Measurements from ENCODE around the gene ZNF460. TPM values are rescaled to one million over a fixed set of nuclear protein-coding genes. Genes with fewer than 3 reads are reported as not detected.

The ZNF460 gene
- polyA plus RNA-seq, 1 of the 3 experiments (the other 2 are of a cell fraction), result 2.4 TPM

GRCh38 chr19:57269515-57270250 lies 10.6 kb upstream of the ZNF460 start (continued):
- TF ChIP-seq, protein P1, sequence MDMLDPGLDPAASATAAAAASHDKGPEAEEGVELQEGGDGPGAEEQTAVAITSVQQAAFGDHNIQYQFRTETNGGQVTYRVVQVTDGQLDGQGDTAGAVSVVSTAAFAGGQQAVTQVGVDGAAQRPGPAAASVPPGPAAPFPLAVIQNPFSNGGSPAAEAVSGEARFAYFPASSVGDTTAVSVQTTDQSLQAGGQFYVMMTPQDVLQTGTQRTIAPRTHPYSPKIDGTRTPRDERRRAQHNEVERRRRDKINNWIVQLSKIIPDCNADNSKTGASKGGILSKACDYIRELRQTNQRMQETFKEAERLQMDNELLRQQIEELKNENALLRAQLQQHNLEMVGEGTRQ (IDR thresholded peaks at IDR 0.05; ENCODE audit: borderline replicate concordance, low read depth, low read length), result no peak
- TF ChIP-seq PBX3 (IDR thresholded peaks at IDR 0.05), result no peak
- no peak for TF ChIP-seq MXI1 (IDR thresholded peaks at IDR 0.05; ENCODE audit: low read depth, low read length)
- TF ChIP-seq GATA2 (CRISPR knock-in tag; IDR thresholded peaks at IDR 0.05), result no peak
- no peak for TF ChIP-seq RCOR1 (IDR thresholded peaks at IDR 0.05; ENCODE audit: low read length)
- TF ChIP-seq RFX5 (IDR thresholded peaks at IDR 0.05; ENCODE audit: low read length), result no peak
- TF ChIP-seq FOXM1 (IDR thresholded peaks at IDR 0.05; ENCODE audit: low read depth), result no peak
- no peak for TF ChIP-seq EZH2phosphoT487 (IDR thresholded peaks at IDR 0.05; ENCODE audit: borderline replicate concordance, low read depth)

DNA sequence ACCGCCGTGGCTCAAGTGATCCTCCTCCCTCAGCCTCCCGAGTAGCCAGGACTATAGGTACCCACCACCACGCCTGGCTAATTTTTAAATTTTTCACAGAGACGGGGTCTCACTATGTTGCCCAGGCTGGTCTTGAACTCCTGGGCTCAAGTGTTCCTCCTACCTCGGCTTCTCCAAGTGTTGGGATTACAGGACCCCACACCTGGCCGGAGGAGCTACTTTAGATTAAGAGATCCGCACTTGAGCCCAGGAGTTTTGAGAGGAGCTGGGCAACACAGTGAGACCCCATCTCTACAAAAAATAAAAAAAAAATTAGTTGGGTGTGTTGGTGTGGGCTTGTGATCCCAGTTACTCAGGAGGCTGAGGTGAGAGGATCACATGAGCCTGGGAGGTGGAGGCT lies 9.0 kb upstream of the ZNF460 start:
- Histone ChIP-seq H3F3A (replicated peaks; ENCODE audit: insufficient read depth) (peaks cover 21% of the 10 kb centered on the region), H3K79me2 (ENCODE audit: insufficient read depth) (no peaks in the 10 kb centered on the region), H2AFZ (ENCODE audit: low read depth) (no peak overlapping the region), H3K27me3 (ENCODE audit: insufficient read depth) (no peaks in the 10 kb centered on the region), H3K9me3 (no peaks in the 10 kb centered on the region), H4K20me1 (ENCODE audit: insufficient read depth) (no peaks in the 10 kb centered on the region), H3K4me2 (no peak overlapping the region), H3K27ac (ENCODE audit: low read depth in 2 of 2, low read length in 1 of 2) (no peak overlapping the region), H3K4me3 (ENCODE audit: low read depth in 2 of 2, low read length in 1 of 2) (no peak overlapping the region), H3K9me2 (no peaks in the 10 kb centered on the region), H3K36me3 (replicated peaks in 1 of 2; ENCODE audit: control insufficient read depth in 1 of 2, insufficient read depth in 2 of 2, low read length in 1 of 2) (peaks cover 0 to 4% of the 10 kb centered on the region in 2 experiments), H3K9ac (no peak overlapping the region), H3K4me1 (ENCODE audit: control insufficient read depth in 1 of 2, insufficient read depth in 2 of 2, low read depth in 1 of 2, low read length in 1 of 2) (peaks cover 0 to 13% of the 10 kb centered on the region in 2 experiments; a peak in 1 of 4 replicates)
- TF ChIP-seq RAD21 (IDR thresholded peaks at IDR 0.05; ENCODE audit: low read length), result no peak
- no peak for TF ChIP-seq RCOR1 (IDR thresholded peaks at IDR 0.05; ENCODE audit: low read length)
- no peak for TF ChIP-seq GABPA (IDR thresholded peaks at IDR 0.05; ENCODE audit: low read depth)
- TF ChIP-seq, protein P2, sequence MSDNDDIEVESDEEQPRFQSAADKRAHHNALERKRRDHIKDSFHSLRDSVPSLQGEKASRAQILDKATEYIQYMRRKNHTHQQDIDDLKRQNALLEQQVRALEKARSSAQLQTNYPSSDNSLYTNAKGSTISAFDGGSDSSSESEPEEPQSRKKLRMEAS (IDR thresholded peaks at IDR 0.05; ENCODE audit: low read depth), result no peak
- TF ChIP-seq TAF1 (IDR thresholded peaks at IDR 0.05; ENCODE audit: borderline replicate concordance, low read depth, low read length), result no peak
- TF ChIP-seq GATA2 (CRISPR knock-in tag; IDR thresholded peaks at IDR 0.05), result no peak
- no peak for TF ChIP-seq CHD2 (IDR thresholded peaks at IDR 0.05; ENCODE audit: low read length, partially characterized antibody)
- no peak for TF ChIP-seq EZH2phosphoT487 (IDR thresholded peaks at IDR 0.05; ENCODE audit: borderline replicate concordance, low read depth)
- whole genome bisulfite sequencing (ENCODE audit: low lambda C conversion rate), result 97% methylated on average over 8 of the region's 8 CpGs
- ChIA-PET CTCF (interaction anchor here (0.7 kb wide), 1 partner anchor 1665 kb away, joined by 3 read pairs; no protein-coding TSS in a partner anchor), POLR2A (no interaction called here)
- no peak for DNase-seq

All from SK-N-SH (cell line).